ENCODE data around the gene DAGLB. TPM values are rescaled to one million over a fixed set of nuclear protein-coding genes. Genes with fewer than 3 reads are reported as not detected.

DAGLB gene
- total and polyA plus RNA-seq, 2 of the 4 experiments (the other 2 are of a cell fraction) = 23.4 to 33.5 TPM

GRCh38 chr7:6409091-6409490, 38.7 kb downstream of the DAGLB start:
- H3K4me2 ChIP-seq (ENCODE audit: low read depth, low read length) = no peak overlapping the region
- no peak overlapping the region for H2AK9ac ChIP-seq (replicated peaks; ENCODE audit: low read depth, low read length, poor library complexity)
- DNase-seq (no peak), ATAC-seq (ENCODE audit: low read depth) (no peak)
- H3K9me1 ChIP-seq (ENCODE audit: insufficient read depth, low read length) = peaks cover 1% of the 10 kb centered on the region; the same call in 1 of the 2 replicates
- no peak overlapping the region for H2AK5ac ChIP-seq (ENCODE audit: low read depth, low read length)
- no peak overlapping the region for H3K23ac ChIP-seq (ENCODE audit: low read depth, low read length)
- no peak overlapping the region for H2BK20ac ChIP-seq (ENCODE audit: low read depth, low read length)
- no peak overlapping the region for H4K5ac ChIP-seq (ENCODE audit: low read depth, low read length)
- dilution Hi-C loops (cut with HindIII; ENCODE audit: low sequenced_read_pairs, unreplicated experiment) = no loop called here
- no peaks in the 10 kb centered on the region for H3K9me3 ChIP-seq (ENCODE audit: control insufficient read depth, insufficient read depth, low read length)
- H3K4ac ChIP-seq (ENCODE audit: low read depth, low read length) = no peak overlapping the region
- no peak overlapping the region for H4K8ac ChIP-seq (ENCODE audit: low read depth in 2 of 2, low read length in 2 of 2)
- no peak overlapping the region for H2BK15ac ChIP-seq (ENCODE audit: low read depth, low read length)
- H3K79me1 ChIP-seq (ENCODE audit: low read depth in 1 of 2, low read length in 2 of 2) = peaks cover 24 to 65% of the 10 kb centered on the region in 2 experiments; a peak in 3 of 4 replicates
- BruUV-seq (replicated peaks) = no TSS peak
- POLR2A ChIA-PET (ENCODE audit: unreplicated experiment) = no interaction called here
- H2AFZ ChIP-seq (replicated peaks; ENCODE audit: low read length, poor library complexity) = no peak overlapping the region
- TF ChIP-seq SMC3 (IDR thresholded peaks at IDR 0.05; ENCODE audit: low read depth, low read length) (no peak), CHD1 (IDR thresholded peaks at IDR 0.05; ENCODE audit: low read depth, low read length) (no peak), NFE2L2 (IDR thresholded peaks at IDR 0.05; ENCODE audit: low read depth, low read length) (no peak), MXI1 (IDR thresholded peaks at IDR 0.05; ENCODE audit: borderline replicate concordance, low read depth, low read length) (no peak), ELK1 (IDR thresholded peaks at IDR 0.05; ENCODE audit: borderline replicate concordance, low read depth, low read length) (no peak), POLR2A (IDR thresholded peaks at IDR 0.05; ENCODE audit: low read depth, low read length) (no peak), MAZ (IDR thresholded peaks at IDR 0.05; ENCODE audit: borderline replicate concordance, low read depth, low read length) (no peak), CEBPB (IDR thresholded peaks at IDR 0.05; ENCODE audit: low read depth, low read length) (no peak), FOS (IDR thresholded peaks at IDR 0.05; ENCODE audit: low read depth, low read length) (no peak), BHLHE40 (IDR thresholded peaks at IDR 0.05; ENCODE audit: low read depth, low read length) (no peak), CTCF (conservative IDR thresholded peaks at IDR 0.05; ENCODE audit: low read depth, low read length) (no peak), RCOR1 (IDR thresholded peaks at IDR 0.05; ENCODE audit: insufficient replicate concordance, low read length) (no peak), RAD21 (IDR thresholded peaks at IDR 0.05; ENCODE audit: low read length) (no peak), RFX5 (IDR thresholded peaks at IDR 0.05; ENCODE audit: low read depth, low read length) (no peak), USF2 (IDR thresholded peaks at IDR 0.05; ENCODE audit: low read depth, low read length) (no peak), MAFK (IDR thresholded peaks at IDR 0.05; ENCODE audit: low read depth, low read length) (no peak)
- no peak overlapping the region for H3K56ac ChIP-seq (ENCODE audit: extremely low read depth, insufficient read depth, low read length)
- no peak overlapping the region for H2BK120ac ChIP-seq (ENCODE audit: low read depth, low read length)
- H4K20me1 ChIP-seq (ENCODE audit: insufficient read depth, low read length) = peaks cover 31% of the 10 kb centered on the region; the same call in 1 of the 2 replicates
- H4K91ac ChIP-seq (ENCODE audit: insufficient read depth, low read depth, low read length) = no peak overlapping the region
- intact Hi-C loops (cut with micrococcal nuclease) = no loop called here
- CTCF ChIA-PET = no interaction called here
- H3K27ac ChIP-seq (ENCODE audit: insufficient read depth, low read length) = no peak overlapping the region
- no peak overlapping the region for H3K9ac ChIP-seq (ENCODE audit: low read depth, low read length)
- H3K4me1 ChIP-seq (ENCODE audit: control insufficient read depth, insufficient read depth, low read length) = no peaks in the 10 kb centered on the region
- peaks cover 75% of the 10 kb centered on the region for H3K36me3 ChIP-seq (ENCODE audit: control insufficient read depth, insufficient read depth, low read length)
- H3K4me3 ChIP-seq (ENCODE audit: insufficient read depth, low read depth, low read length) = no peak overlapping the region
- H3K14ac ChIP-seq (replicated peaks; ENCODE audit: low read depth, low read length) = no peak overlapping the region
- in situ Hi-C loops (cut with MboI; ENCODE audit: low sequenced_read_pairs) = no loop called here
- no peak overlapping the region for H2BK5ac ChIP-seq (ENCODE audit: low read depth, low read length, poor library complexity, severe bottlenecking)
- H3K18ac ChIP-seq (ENCODE audit: low read depth, low read length) = no peak overlapping the region
- WGBS, 2 experiments (ENCODE audit: extremely low coverage in 2 of 2, insufficient read length in 1 of 2) = no CpG with 5 or more reads among the region's 14 CpGs
- no peaks in the 10 kb centered on the region for H3K27me3 ChIP-seq (ENCODE audit: control insufficient read depth, insufficient read depth, low read length)

Measured in IMR-90 (cell line).